HEK293 (cell line): ENCODE measurements around the gene NOL4L.

Experiments
- CTCF ChIA-PET: fragments of 350-600 bp; formaldehyde crosslinking; extraction: SDS; loops from one replicate; lab custom pipeline; 2021; ENCODE audit warnings: antibody characterized with exemption; lab: Yijun Ruan, JAX
- POLR2A ChIA-PET: fragments of 300-600 bp; formaldehyde crosslinking; extraction: SDS; loops from one replicate; lab custom pipeline; 2020; ENCODE audit warnings: antibody characterized with exemption, inconsistent platforms; lab: Yijun Ruan, JAX
- H3K27ac ChIP-seq: fragments of 200-500 bp; sonication (Bioruptor generic); 2 replicates; pipeline ENCODE4 v1.5.1; 2014; ENCODE audit warnings: low read depth, low read length, control low read depth, inconsistent platforms; ENCODE audit errors: extremely low read depth
- H3K36me3 ChIP-seq, 2 experiments: fragments of 200-500 bp in 1 of 2; sonication (Bioruptor generic) in 1 of 2; 1 replicate in 1 of 2; 2 replicates in 1 of 2; pipeline ENCODE4 v1.5.1; 2014 to 2017; ENCODE audit warnings: inconsistent platforms in 2 of 2, low read length in 2 of 2; ENCODE audit not compliant: control insufficient read depth in 2 of 2, insufficient read depth in 1 of 2
- H3K4me1 ChIP-seq: fragments of 200-500 bp; sonication (Bioruptor generic); 2 replicates; pipeline ENCODE4 v1.5.1; 2014; ENCODE audit warnings: mild to moderate bottlenecking, low read length, inconsistent platforms; ENCODE audit not compliant: control insufficient read depth, insufficient read depth
- H3K4me3 ChIP-seq: 2 replicates; pipeline ENCODE4 v1.5.1; 2011; ENCODE audit warnings: low read depth, mild to moderate bottlenecking, control low read depth, low read length, moderate library complexity
- H3K9me3 ChIP-seq: fragments of 200-500 bp; sonication (Bioruptor generic); 2 replicates; pipeline ENCODE4 v1.5.1; 2014; ENCODE audit warnings: low read depth, low read length, inconsistent platforms; ENCODE audit not compliant: control insufficient read depth, insufficient read depth
- KLF7 ChIP-seq: fragments of 450-650 bp; formaldehyde crosslinking; IDR thresholded peaks from 2 replicates; pipeline ENCODE4 v1.5.1; 2016; ENCODE audit warnings: missing biosample characterization, missing genetic modification characterization, borderline replicate concordance
- MEIS1 ChIP-seq: sonication (generic); formaldehyde crosslinking; IDR thresholded peaks from 2 replicates; pipeline ENCODE4 v1.8.1; 2022; ENCODE audit warnings: missing genetic modification reagents, mild to moderate bottlenecking, borderline replicate concordance
- PATZ1 ChIP-seq: fragments of 450-650 bp; formaldehyde crosslinking; IDR thresholded peaks from 2 replicates; pipeline ENCODE4 v1.5.1; 2016; ENCODE audit warnings: missing biosample characterization, missing genetic modification characterization
- PRDM4 ChIP-seq: fragments of 450-650 bp; formaldehyde crosslinking; IDR thresholded peaks from 2 replicates; pipeline ENCODE4 v1.5.1; 2017; ENCODE audit warnings: missing biosample characterization, missing genetic modification characterization
- SP2 ChIP-seq: fragments of 450-650 bp; formaldehyde crosslinking; IDR thresholded peaks from 2 replicates; pipeline ENCODE4 v1.5.1; 2016; ENCODE audit warnings: missing biosample characterization, missing genetic modification characterization
- SP7 ChIP-seq: fragments of 450-650 bp; formaldehyde crosslinking; IDR thresholded peaks from 2 replicates; pipeline ENCODE4 v1.5.1; 2016; ENCODE audit warnings: missing biosample characterization, missing genetic modification characterization
- ZBTB48 ChIP-seq: fragments of 450-650 bp; formaldehyde crosslinking; IDR thresholded peaks from 2 replicates; pipeline ENCODE4 v1.5.1; 2016; ENCODE audit warnings: missing biosample characterization, missing genetic modification characterization
- ZEB2 ChIP-seq: fragments of 450-650 bp; formaldehyde crosslinking; IDR thresholded peaks from 2 replicates; pipeline ENCODE4 v1.5.1; 2016; ENCODE audit warnings: missing biosample characterization, missing genetic modification characterization
- ZIC2 ChIP-seq: fragments of 450-650 bp; formaldehyde crosslinking; IDR thresholded peaks from 2 replicates; pipeline ENCODE4 v1.5.1; 2016; ENCODE audit warnings: missing biosample characterization, missing genetic modification characterization
- ZNF239 ChIP-seq: fragments of 450-650 bp; formaldehyde crosslinking; IDR thresholded peaks from 2 replicates; pipeline ENCODE4 v1.5.1; 2016; ENCODE audit warnings: missing biosample characterization, missing genetic modification characterization
- ZNF26 ChIP-seq: fragments of 450-650 bp; formaldehyde crosslinking; IDR thresholded peaks from 2 replicates; pipeline ENCODE4 v1.5.1; 2016; ENCODE audit warnings: missing biosample characterization, missing genetic modification characterization
- ZNF416 ChIP-seq: fragments of 450-650 bp; formaldehyde crosslinking; IDR thresholded peaks from 2 replicates; pipeline ENCODE4 v1.5.1; 2016; ENCODE audit warnings: missing biosample characterization, missing genetic modification characterization
- ZNF513 ChIP-seq: fragments of 450-650 bp; IDR thresholded peaks from 2 replicates; pipeline ENCODE4 v1.5.1; 2018; ENCODE audit warnings: missing biosample characterization, missing genetic modification characterization
- ZNF521 ChIP-seq: fragments of 450-650 bp; formaldehyde crosslinking; IDR thresholded peaks from 2 replicates; pipeline ENCODE4 v1.5.1; 2017; ENCODE audit warnings: missing biosample characterization, mild to moderate bottlenecking, missing genetic modification characterization
- ZNF600 ChIP-seq: fragments of 450-650 bp; formaldehyde crosslinking; IDR thresholded peaks from 2 replicates; pipeline ENCODE4 v1.5.1; 2016; ENCODE audit warnings: missing biosample characterization, missing genetic modification characterization
- ZNF610 ChIP-seq: fragments of 450-650 bp; formaldehyde crosslinking; IDR thresholded peaks from 2 replicates; pipeline ENCODE4 v1.5.1; 2016; ENCODE audit warnings: missing biosample characterization, missing genetic modification characterization, borderline replicate concordance
- ZNF623 ChIP-seq: fragments of 450-650 bp; formaldehyde crosslinking; IDR thresholded peaks from 2 replicates; pipeline ENCODE4 v1.5.1; 2016; ENCODE audit warnings: missing biosample characterization, missing genetic modification characterization
- ZNF624 ChIP-seq: fragments of 450-650 bp; formaldehyde crosslinking; IDR thresholded peaks from 2 replicates; pipeline ENCODE4 v1.5.1; 2017; ENCODE audit warnings: missing biosample characterization, missing genetic modification characterization
- ZNF660 ChIP-seq: fragments of 450-650 bp; IDR thresholded peaks from 2 replicates; pipeline ENCODE4 v1.5.1; 2018; ENCODE audit warnings: missing biosample characterization, mild to moderate bottlenecking, missing genetic modification characterization
- ZNF704 ChIP-seq: fragments of 450-650 bp; formaldehyde crosslinking; IDR thresholded peaks from 2 replicates; pipeline ENCODE4 v1.5.1; 2016; ENCODE audit warnings: missing biosample characterization, missing genetic modification characterization
- ZNF76 ChIP-seq: fragments of 450-650 bp; formaldehyde crosslinking; IDR thresholded peaks from 2 replicates; pipeline ENCODE4; 2016; ENCODE audit warnings: low read depth, missing biosample characterization, missing genetic modification characterization, borderline replicate concordance
- ZSCAN30 ChIP-seq: fragments of 450-650 bp; IDR thresholded peaks from 2 replicates; pipeline ENCODE4 v1.5.1; 2018; ENCODE audit warnings: missing biosample characterization, mild to moderate bottlenecking, missing genetic modification characterization, moderate library complexity

The NOL4L gene

GRCh38 chr20:32429745-32430360 is 155.3 kb downstream of the NOL4L start:
- Histone ChIP-seq H3K4me3 (no peak overlapping the region), H3K9me3 (no peaks in the 10 kb centered on the region), H3K36me3 (peaks cover 10 to 81% of the 10 kb centered on the region in 2 experiments), H3K27ac (no peak overlapping the region), H3K4me1 (no peaks in the 10 kb centered on the region)
- POLR2A ChIA-PET: no interaction called here
- TF ChIP-seq ZNF513 (tag by site-specific recombination) (no peak), ZNF26 (tag by site-specific recombination) (no peak), KLF7 (tag by site-specific recombination) (no peak), ZNF660 (tag by site-specific recombination) (no peak), ZEB2 (no peak), ZNF624 (no peak), ZNF521 (tag by site-specific recombination) (no peak), PRDM4 (tag by site-specific recombination) (no peak), SP7 (tag by site-specific recombination) (no peak), ZSCAN30 (tag by site-specific recombination) (no peak), MEIS1 (CRISPR knock-in tag) (no peak), ZNF610 (tag by site-specific recombination) (no peak), PATZ1 (tag by site-specific recombination) (no peak), ZNF76 (tag by site-specific recombination) (no peak), ZNF704 (tag by site-specific recombination) (no peak), ZNF416 (tag by site-specific recombination) (no peak)
- CTCF ChIA-PET: interaction anchor here (0.6 to 1.0 kb wide), 4 partner anchors 9 to 609 kb away, joined by 3 to 4 read pairs (median 4); no protein-coding TSS in a partner anchor

GRCh38 chr20:32429343-32429742 is 155.8 kb downstream of the NOL4L start:
- Histone ChIP-seq H3K4me3 (no peak overlapping the region), H3K4me1 (no peaks in the 10 kb centered on the region), H3K36me3 (peaks cover 10 to 76% of the 10 kb centered on the region in 2 experiments), H3K27ac (no peak overlapping the region), H3K9me3 (no peaks in the 10 kb centered on the region)
- ChIA-PET CTCF (interaction anchor here (0.7 to 1.0 kb wide), 2 partner anchors 9 to 17 kb away, joined by 4 read pairs; no protein-coding TSS in a partner anchor), POLR2A (no interaction called here)
- TF ChIP-seq ZBTB48 (no peak), ZIC2 (no peak), SP2 (tag by site-specific recombination) (no peak), ZNF623 (no peak), ZNF600 (tag by site-specific recombination) (no peak), ZNF239 (tag by site-specific recombination) (no peak), PRDM4 (tag by site-specific recombination) (no peak)
